BE2C (cell line): ENCODE data around the gene ARPC2.
A peak's percentile ranks its signal among the peaks of the same experiment; 100 is the strongest.

ENCODE experiments used
- DNase-seq: peaks from one replicate; pipeline ENCODE4 v3.0.0-alpha.2; 2020
- H3K27me3 ChIP-seq: fragments of 250-450 bp; sonication (Bioruptor Pico); 2 replicates; pipeline ENCODE4 v1.5.1; 2020; ENCODE audit warnings: mild to moderate bottlenecking
- H3K36me3 ChIP-seq: fragments of 250-450 bp; sonication (Bioruptor Pico); 2 replicates; pipeline ENCODE4 v1.5.1; 2020; ENCODE audit warnings: mild to moderate bottlenecking
- H3K4me1 ChIP-seq: fragments of 250-450 bp; sonication (Bioruptor Pico); 2 replicates; pipeline ENCODE4 v1.5.1; 2020
- H3K4me3 ChIP-seq: 2 replicates; pipeline ENCODE4 v1.5.1; 2011; ENCODE audit warnings: low read depth, low read length
- H3K9me3 ChIP-seq: fragments of 250-450 bp; sonication (Bioruptor Pico); 2 replicates; pipeline ENCODE4 v1.5.1; 2020
- CTCF ChIP-seq: IDR thresholded peaks from 2 replicates; pipeline ENCODE4 v1.5.1; 2012; ENCODE audit warnings: mild to moderate bottlenecking, low read depth, low read length

The ARPC2 gene

GRCh38 chr2:218219934-218220333, 2.9 kb downstream of the ARPC2 start:
- Histone ChIP-seq H3K27me3 (no peaks in the 10 kb centered on the region), H3K36me3 (peaks cover 11% of the 10 kb centered on the region), H3K9me3 (no peaks in the 10 kb centered on the region), H3K4me3 (no peak overlapping the region), H3K4me1 (peaks cover 15% of the 10 kb centered on the region)
- TF ChIP-seq CTCF, result no peak
- DNase-seq, result no peak

- no peak for TF ChIP-seq CTCF
Observed at GRCh38 chr2:218221000-218221399, 4.0 kb downstream of the ARPC2 start.

GRCh38 chr2:218223046-218223445, 6.1 kb downstream of the ARPC2 start:
- peak; percentile 32 for DNase-seq
- Histone ChIP-seq H3K4me3 (no peak overlapping the region), H3K27me3 (no peaks in the 10 kb centered on the region), H3K9me3 (no peaks in the 10 kb centered on the region), H3K36me3 (peaks cover 31% of the 10 kb centered on the region), H3K4me1 (peaks cover 15% of the 10 kb centered on the region)
- TF ChIP-seq CTCF, result no peak

More at GRCh38 chr2:218221000-218221399, 4.0 kb downstream of the ARPC2 start:
- no peak for DNase-seq
- Histone ChIP-seq H3K4me3 (no peak overlapping the region), H3K9me3 (no peaks in the 10 kb centered on the region), H3K36me3 (peaks cover 18% of the 10 kb centered on the region), H3K27me3 (no peaks in the 10 kb centered on the region), H3K4me1 (peaks cover 15% of the 10 kb centered on the region)

- no peak for TF ChIP-seq CTCF
- Histone ChIP-seq H3K4me1 (peaks cover 15% of the 10 kb centered on the region), H3K36me3 (peaks cover 42% of the 10 kb centered on the region)
Observed at GRCh38 chr2:218224186-218224585, 7.2 kb downstream of the ARPC2 start.

GRCh38 chr2:218226903-218227302, 9.9 kb downstream of the ARPC2 start:
- H3K9me3 ChIP-seq, result no peaks in the 10 kb centered on the region
- no peak for DNase-seq
- peaks cover 53% of the 10 kb centered on the region for H3K36me3 ChIP-seq
- TF ChIP-seq CTCF, result no peak
- H3K4me3 ChIP-seq, result no peak overlapping the region
- H3K4me1 ChIP-seq, result peaks cover 4% of the 10 kb centered on the region
- H3K27me3 ChIP-seq, result no peaks in the 10 kb centered on the region

More at GRCh38 chr2:218224186-218224585, 7.2 kb downstream of the ARPC2 start:
- no peaks in the 10 kb centered on the region for H3K27me3 ChIP-seq
- H3K4me3 ChIP-seq, result no peak overlapping the region
- H3K9me3 ChIP-seq, result no peaks in the 10 kb centered on the region
- DNase-seq, result no peak

- no peak for TF ChIP-seq CTCF
Observed at GRCh38 chr2:218228366-218229090, 11.5 kb downstream of the ARPC2 start.

More at GRCh38 chr2:218228366-218229090, 11.5 kb downstream of the ARPC2 start:
- H3K4me3 ChIP-seq, result no peak overlapping the region
- peaks cover 64% of the 10 kb centered on the region for H3K36me3 ChIP-seq
- no peak for DNase-seq
- H3K9me3 ChIP-seq, result no peaks in the 10 kb centered on the region
- H3K27me3 ChIP-seq, result no peaks in the 10 kb centered on the region
- H3K4me1 ChIP-seq, result no peaks in the 10 kb centered on the region
